D721Med (cell line): ENCODE measurements around the gene SCCPDH.

Source experiments
- DNase-seq: peaks from one replicate; pipeline ENCODE4 v3.0.0; 2011; ENCODE audit warnings: low spot score; ENCODE audit not compliant: insufficient read length
- FAIRE-seq: peaks from 2 replicates; lab custom pipeline; 2011; peaks lifted over from hg19 to GRCh38; lab: Jason Lieb, UNC
- TF ChIP-seq, protein P1 (sequence below): IDR thresholded peaks from 2 replicates; pipeline ENCODE4 v1.5.1; 2012; ENCODE audit warnings: mild to moderate bottlenecking, control low read depth; ENCODE audit not compliant: insufficient read depth; ENCODE audit errors: missing control alignments

SCCPDH gene

DNA sequence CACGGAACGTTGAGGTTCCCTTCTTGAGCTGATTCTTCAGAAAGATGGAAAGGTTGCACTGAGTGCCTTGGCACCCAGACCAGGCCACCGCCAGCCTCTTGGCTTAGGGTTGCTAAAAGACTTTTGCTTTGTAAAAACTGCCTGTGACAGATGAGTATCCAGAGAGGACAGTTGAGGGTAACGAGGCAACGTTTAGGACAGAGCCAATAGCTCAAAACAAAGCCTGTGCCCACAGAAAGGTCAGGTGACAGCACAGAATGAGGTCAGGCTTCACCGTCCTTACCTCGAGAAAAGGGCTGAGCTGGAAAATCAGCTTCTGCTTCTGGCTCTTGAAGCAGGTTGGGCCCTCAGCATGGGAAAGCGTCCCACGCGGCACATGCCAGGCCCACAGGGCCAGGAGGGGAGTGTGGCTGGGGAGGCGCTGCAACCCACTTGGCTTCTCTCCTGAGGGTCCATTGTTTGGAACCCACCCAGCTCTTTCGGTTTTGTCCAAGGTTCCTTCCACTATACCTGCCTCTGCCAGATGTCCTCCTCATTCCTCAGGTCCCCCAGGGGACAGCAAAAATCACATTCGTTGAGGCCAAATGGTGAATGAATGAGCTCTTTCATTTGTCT, 55.5 kb downstream of the SCCPDH start:
- no peak for DNase-seq
- TF ChIP-seq, protein P1, sequence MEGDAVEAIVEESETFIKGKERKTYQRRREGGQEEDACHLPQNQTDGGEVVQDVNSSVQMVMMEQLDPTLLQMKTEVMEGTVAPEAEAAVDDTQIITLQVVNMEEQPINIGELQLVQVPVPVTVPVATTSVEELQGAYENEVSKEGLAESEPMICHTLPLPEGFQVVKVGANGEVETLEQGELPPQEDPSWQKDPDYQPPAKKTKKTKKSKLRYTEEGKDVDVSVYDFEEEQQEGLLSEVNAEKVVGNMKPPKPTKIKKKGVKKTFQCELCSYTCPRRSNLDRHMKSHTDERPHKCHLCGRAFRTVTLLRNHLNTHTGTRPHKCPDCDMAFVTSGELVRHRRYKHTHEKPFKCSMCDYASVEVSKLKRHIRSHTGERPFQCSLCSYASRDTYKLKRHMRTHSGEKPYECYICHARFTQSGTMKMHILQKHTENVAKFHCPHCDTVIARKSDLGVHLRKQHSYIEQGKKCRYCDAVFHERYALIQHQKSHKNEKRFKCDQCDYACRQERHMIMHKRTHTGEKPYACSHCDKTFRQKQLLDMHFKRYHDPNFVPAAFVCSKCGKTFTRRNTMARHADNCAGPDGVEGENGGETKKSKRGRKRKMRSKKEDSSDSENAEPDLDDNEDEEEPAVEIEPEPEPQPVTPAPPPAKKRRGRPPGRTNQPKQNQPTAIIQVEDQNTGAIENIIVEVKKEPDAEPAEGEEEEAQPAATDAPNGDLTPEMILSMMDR: no peak
- FAIRE-seq: no peak

- no peak for DNase-seq
- TF ChIP-seq, protein P1: no peak
- FAIRE-seq: no peak
These were observed 56.1 kb downstream of the SCCPDH start for GRCh38 chr1:246780264-246780663.

GRCh38 chr1:246781212-246781611, 57.0 kb downstream of the SCCPDH start:
- no peak for DNase-seq
- no peak for FAIRE-seq
- TF ChIP-seq, protein P1: no peak

DNA sequence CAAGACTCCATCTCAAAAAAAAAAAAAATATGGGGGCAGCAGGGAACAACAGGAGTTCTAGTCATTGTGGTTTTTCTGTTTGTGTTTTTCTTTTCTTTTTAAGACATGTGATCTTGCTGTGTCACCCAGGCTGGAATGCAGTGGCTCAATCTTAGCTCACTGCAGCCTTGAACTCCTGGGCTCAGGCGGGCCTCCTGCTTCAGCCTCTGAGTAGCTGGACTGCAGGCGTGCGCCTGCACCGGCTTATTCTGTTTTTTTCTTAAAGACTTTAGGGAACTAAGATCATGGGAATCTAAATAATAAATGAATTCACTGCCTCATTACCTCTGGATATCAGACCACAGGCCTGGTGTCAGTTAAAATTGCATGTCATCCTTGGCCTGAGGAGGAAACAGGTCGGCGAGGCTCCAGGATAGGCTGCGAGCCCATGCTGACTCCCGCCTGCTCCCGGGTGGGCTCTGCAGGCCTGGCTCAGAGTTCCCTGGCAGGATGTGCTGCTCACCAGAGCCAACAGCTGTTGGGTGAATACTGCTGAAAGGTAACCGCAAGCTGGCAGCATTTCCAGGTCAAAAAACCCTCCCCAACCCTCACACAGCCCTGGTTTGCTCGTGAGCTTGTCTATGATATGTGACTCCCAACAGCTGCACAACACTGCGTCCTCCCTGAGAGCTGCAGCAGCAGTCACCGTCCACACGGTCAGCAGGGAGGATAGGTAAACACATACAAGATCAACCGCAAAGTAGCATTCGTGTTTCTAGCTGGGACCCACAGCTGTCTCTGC, 58.1 kb downstream of the SCCPDH start:
- TF ChIP-seq, protein P1: no peak
- FAIRE-seq: no peak
- no peak for DNase-seq

- no peak for FAIRE-seq
- TF ChIP-seq, protein P1: no peak
- DNase-seq: no peak
These were observed 60.6 kb downstream of the SCCPDH start for GRCh38 chr1:246784621-246785493.

GRCh38 chr1:246785494-246786111, 61.4 kb downstream of the SCCPDH start:
- TF ChIP-seq, protein P1: no peak
- no peak for DNase-seq
- no peak for FAIRE-seq
